Lower leg skin (tissue), 3 donors: ENCODE data around the gene POLH.

ENCODE experiments used
- CTCF ChIP-seq, 3 donors: fragments of 450-650 bp; IDR thresholded peaks; one replicate each; pipeline ENCODE4 v1.5.1; 2016; ENCODE audit warnings: antibody characterized with exemption in 3 of 3, mild to moderate bottlenecking in 3 of 3, moderate library complexity in 2 of 3
- POLR2A ChIP-seq, 2 donors: fragments of 450-650 bp; IDR thresholded peaks; one replicate each; pipeline ENCODE4 v1.6.1; 2016 to 2017; ENCODE audit warnings: antibody characterized with exemption in 2 of 2, mild to moderate bottlenecking in 1 of 2, moderate library complexity in 1 of 2

DNA sequence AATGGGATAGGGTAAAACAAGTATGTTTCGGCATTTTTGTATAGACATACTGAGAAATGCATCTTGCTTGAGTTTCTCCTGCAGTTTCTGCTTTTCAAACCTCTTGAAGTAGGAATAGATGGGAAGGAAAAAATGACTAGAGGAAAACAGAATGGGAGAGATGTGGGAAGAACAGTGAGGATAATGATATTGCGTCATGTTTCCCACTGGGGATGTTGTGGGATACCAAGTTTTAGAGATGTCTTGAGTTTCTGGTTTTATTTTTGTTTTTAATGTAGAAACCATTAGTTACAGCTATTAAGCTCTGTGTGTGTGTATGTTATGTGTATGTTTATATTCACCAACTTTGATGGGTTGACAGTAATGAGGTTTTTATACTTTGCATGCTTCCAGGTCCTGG lies 24.6 kb downstream of the POLH start:
- TF ChIP-seq CTCF (IDR thresholded peaks at IDR 0.05) (no peak), POLR2A (IDR thresholded peaks at IDR 0.05) (no peak)
